ENCODE data around the gene MTX3.

MTX3 gene

GRCh38 chr5:79976759-79977515, 14.1 kb downstream of the MTX3 start:
- no peak for DNase-seq

- no peak for DNase-seq
Measured at GRCh38 chr5:79975422-79975821, 15.6 kb downstream of the MTX3 start.

GRCh38 chr5:79974886-79975285, 16.2 kb downstream of the MTX3 start:
- DNase-seq, result no peak

- no peak for DNase-seq
Measured at GRCh38 chr5:79973996-79974395, 17.1 kb downstream of the MTX3 start.

DNA sequence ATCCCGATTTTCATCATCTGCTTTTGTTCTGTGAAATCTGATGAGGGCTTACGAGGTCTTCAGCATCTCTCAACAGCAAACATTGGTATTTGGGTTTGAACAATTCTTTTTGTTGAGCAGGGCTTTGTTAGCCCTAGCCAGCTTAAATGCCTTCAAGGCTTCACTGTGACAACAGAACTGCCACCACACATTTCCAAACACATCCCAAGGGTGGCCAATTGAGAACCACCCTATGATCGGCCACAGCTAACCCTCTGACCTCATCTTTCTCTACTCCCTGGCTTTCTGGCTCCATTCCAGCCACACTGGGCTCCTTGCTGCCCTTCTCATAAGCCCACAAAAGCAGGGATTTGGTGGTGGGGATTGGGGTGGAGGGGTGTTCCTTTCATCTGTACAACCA, 17.6 kb downstream of the MTX3 start:
- no peak for DNase-seq

DNA sequence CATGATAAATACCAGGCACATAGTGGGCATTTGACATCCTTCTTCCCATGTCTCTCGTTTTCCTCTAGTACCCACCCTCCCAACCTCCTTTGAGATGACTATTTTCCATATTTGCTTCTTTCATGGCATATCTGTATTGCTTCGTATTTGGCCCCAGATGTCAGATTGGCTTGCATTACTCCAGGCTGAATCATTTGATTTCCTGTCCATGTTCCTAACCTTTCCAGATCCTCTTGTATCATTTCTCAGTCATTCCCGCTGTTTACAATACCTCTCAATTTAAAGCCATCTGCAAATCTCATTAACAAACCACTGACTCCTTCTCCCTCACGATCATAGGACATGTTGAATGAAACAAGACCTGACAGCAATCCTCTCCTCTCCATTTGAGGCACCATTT, 19.9 kb downstream of the MTX3 start:
- DNase-seq, result no peak

- no peak for DNase-seq
Measured at GRCh38 chr5:79966448-79966847, 24.6 kb downstream of the MTX3 start.

GRCh38 chr5:79964136-79964535, 26.9 kb downstream of the MTX3 start:
- no peak for DNase-seq

DNA sequence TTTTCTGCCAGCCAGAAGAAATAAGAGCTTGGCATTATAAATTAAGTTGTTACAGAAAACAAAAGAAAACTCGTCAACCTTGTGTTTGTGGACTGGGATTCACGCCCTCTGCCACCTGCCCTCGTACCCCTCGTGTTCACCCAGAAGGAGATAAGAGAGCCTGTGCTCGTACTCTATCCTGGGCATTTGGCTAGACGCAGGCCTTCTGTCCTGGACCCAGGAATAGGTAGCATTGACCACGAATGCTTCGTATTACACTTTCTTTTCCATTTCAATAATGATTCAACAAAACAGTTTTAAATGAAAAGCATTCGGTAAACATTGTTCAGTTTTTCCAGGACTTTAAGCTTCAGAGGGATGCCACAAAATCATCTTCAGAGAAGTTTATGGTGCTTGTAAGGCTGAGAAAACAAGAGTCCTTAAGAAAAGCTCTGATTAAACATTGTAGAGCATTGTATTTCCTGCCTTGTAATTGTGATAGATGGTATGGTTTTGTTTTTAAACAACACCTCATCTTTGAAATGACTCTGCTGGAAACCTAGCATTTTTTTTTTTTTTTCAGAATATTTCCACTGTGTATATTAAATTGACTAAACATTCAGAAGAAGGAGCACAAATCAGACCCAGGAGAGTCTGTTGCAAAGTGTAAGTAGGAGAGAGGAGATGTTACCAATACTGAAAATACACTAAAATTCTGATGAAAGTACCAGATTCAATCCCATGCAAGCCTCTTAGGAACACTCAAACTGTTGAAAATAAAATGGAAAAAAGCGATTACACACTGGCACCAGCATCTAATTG, 27.6 kb downstream of the MTX3 start:
- DNase-seq, result no peak

DNA sequence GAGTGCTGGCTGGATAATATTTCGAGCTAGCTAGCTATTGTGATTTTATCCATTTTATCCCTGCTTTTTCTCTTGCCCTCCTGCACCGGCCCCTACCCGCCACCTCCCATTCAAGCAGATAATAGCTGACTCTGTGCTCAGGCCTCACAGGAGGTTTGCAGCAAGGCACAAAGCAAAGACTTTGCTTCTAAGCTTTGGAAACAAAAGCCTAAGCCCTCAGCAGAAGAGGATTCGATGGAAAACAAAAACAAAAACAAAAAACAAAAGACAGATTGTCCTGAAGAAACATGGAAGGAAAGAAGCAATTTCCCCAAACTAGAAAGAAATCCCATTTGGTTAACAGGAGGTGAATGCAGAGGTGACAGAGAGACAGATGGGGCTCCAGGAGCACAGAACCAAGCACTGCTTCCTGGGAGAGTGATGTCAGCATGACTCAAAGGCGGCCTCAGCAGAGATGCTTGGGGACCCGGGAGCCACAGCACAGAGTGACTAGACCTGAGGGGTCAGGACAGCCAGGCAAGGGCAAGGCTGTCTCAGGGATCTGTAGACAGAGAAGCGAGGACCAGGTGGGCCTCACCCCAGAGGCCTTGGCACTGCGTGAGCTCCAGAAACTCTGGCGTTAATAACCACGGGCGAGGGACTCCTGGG, 28.4 kb downstream of the MTX3 start:
- no peak for DNase-seq

GRCh38 chr5:79961716-79962574, 29.1 kb downstream of the MTX3 start:
- DNase-seq, result no peak

DNA sequence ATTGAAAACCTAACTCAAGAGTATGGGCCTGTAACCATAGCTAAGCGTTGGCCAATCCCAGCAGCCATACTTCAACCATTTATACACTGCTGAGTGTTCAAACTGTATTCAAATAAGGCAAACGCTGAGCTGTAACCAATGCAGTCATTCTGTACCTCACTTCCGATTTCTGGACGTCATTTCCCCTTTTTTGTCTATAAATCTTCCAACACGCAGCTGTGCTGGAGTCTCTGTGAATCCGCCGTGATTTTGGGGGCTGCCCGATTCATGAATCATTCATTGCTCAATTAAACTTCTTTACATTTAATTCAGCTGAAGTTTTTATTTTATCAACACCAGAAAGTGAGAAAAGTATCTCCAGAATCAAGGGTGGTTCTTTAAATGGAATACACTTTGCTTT, 31.7 kb downstream of the MTX3 start:
- DNase-seq, result no peak

- DNase-seq, result no peak
Measured at GRCh38 chr5:79955941-79956670, 35.0 kb downstream of the MTX3 start.

GRCh38 chr5:79955356-79955895, 35.6 kb downstream of the MTX3 start:
- no peak for DNase-seq

- DNase-seq, result no peak
Measured at GRCh38 chr5:79954620-79955019, 36.4 kb downstream of the MTX3 start.

GRCh38 chr5:79947567-79947966, 43.5 kb downstream of the MTX3 start:
- DNase-seq, result no peak

- DNase-seq, result no peak
Measured at GRCh38 chr5:79938468-79938867, 52.6 kb downstream of the MTX3 start.

GRCh38 chr5:79936646-79937216, 54.3 kb downstream of the MTX3 start:
- DNase-seq, result no peak

DNA sequence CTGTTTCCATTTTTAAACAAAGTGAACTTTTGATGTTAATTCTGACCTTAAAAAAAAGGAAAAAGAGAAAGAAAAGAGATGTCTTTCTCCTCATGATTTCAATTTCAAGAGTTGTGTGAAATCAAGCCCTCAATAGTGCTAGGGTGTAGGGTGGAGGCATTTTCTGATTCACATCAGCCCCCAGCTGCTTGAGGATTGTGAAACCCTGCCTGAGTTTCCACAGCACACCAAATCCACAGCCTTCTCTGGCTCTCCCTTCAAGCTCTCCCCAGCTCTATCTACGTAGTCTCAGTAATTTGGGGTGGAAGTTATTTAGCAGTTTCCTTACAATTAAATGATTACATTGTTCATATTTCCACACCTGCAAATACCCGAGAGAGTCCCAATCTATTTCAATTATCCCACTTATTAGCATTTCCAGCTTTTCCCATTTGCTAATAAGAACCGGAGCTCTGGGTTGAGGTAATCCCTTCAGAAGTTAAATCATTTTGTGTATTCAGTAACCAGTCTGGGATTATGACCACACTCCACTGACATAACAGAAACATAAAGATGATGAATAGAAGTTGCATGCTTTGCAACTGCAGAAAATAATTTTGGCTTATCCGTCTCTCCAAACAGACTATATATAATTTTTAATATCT, 54.9 kb downstream of the MTX3 start:
- DNase-seq, result no peak

- no peak for DNase-seq
Measured at GRCh38 chr5:79934681-79935080, 56.4 kb downstream of the MTX3 start.
